ENCODE measurements around the gene SF3A2.

The SF3A2 gene

DNA sequence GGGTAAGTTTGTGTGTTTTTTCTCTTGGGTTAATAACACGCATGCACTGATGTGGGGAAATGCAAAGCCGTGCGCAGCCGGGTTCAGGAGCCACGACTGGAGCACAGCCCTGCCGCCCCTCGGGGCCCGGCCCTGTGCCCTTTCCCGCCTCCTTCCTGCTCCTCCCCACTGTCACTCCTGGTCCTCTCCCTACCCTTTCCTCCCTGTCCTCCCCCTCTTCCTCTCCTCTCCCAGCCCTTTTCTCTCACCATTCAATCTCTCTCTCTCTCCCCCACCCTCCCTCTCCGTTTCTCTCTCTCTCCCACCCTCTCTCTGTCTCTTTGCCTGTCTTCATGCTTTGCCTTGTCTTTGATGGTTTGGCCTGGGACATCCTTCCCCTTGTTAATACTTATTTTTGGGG lies 27.6 kb upstream of the SF3A2 start:
- no peak for DNase-seq

DNA sequence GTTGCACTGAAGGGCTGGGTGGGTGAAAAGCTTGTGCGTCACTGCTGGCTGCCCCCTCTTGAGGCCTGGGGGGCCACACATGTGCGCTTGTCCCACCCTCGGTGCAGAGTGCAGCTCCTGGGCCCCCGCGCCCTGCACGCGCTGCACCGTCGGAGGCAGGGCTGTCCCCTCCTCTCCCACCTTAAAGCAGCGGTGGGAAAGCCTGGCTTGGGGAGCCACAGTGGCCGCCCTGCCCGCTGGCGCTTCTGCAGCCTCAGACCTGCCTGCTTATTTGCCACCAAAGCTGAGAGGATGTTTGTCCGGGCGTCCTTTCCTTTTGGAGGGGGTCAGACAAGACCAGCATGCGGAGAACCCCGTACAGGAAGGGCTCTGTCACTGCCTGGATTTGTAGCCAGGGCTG lies 27.2 kb upstream of the SF3A2 start:
- no peak for DNase-seq

- DNase-seq, result no peak
Measured at GRCh38 chr19:2210206-2210605, 26.4 kb upstream of the SF3A2 start.

DNA sequence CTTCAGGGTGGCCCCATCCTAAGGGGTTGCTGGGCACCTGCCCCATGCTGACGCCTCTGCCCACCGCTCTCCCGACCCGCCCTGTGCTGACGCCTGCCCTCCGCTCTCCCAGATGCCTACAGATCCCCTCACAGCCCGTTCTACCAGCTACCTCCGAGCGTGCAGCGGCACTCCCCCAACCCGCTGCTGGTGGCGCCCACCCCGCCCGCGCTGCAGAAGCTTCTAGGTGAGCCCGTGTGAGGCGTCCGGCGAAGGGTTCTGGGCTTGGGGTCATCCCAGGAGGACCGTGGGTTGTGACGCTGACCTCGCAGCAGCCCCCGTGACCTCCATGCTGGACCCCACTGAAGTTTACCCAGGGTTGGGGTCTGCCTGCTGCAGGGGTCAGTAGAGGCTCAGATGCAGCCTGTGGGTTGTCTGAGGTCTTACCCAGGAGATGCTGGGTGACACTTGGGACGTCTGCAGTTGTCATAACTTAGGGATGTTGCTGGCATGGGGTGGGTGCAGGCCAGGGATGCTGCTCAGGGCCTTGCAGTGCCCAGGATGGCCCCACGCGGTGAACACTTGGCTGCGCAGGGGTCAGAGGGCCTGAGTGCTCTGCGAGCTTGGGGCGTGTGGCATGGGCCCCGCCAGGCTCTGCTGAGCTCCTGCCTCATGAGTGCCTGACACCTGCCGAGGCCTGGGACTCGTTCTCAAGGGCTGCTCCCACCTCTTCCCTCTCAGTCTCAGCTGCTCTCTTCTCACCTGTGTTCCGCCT lies 25.5 kb upstream of the SF3A2 start:
- DNase-seq, result no peak

DNA sequence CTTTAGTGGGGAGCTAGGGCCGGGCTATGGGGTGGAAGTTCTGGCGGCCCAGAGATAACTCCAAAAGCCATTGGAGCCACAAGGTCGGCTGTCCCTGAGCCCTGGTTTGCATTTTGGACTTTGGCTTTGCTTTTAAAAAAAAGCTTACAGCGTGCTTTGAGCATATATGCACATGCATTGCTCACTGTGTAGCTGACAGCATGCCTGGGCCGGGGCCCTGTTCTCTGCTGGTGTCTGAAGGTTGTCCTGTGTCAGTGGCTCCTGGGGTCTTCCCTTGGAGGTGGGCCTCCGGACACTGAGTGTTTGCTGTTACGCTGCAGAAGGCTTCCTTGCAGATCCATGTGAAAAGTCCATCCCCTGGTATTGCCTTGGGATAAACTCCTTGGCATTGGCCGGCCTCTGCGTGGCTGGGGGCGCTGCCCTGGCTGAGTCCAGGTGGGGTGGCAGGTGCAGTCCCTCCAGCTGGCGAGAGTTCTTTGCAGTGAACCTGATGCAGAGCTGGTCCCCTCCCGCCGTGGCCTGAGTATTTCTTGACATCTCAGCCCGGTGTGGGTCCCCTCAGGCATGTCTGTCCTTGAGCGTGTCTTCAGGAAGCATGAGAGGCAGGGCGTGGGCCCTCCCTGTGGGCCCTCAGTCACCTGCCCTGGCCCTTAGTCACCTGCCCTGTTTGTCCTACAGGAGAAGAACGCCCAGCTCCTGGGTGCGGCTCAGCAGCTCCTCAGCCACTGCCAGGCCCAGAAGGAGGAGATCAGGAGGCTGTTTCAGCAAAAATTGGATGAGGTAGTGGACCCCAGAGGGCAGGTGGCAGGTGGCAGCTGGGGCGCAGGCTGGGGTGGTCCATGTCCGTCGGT lies 23.5 kb upstream of the SF3A2 start:
- no peak for DNase-seq

DNA sequence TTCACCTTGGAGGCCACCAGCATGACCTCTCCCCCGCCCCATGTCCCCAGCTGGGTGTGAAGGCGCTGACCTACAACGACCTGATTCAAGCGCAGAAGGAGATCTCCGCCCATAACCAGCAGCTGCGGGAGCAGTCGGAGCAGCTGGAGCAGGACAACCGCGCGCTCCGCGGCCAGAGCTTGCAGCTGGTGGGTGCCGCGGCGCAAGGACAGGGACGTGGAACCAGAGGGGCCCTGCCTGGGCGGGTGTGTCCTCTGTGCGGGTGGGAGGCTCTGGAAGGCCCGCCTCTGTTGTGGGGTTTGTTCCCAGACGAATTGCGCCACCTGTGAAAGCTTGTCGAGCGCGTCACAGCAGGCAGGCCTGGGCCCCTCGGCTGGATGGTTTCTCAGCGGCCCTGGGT lies 22.8 kb upstream of the SF3A2 start:
- no peak for DNase-seq

- DNase-seq, result no peak
Measured at GRCh38 chr19:2214251-2214650, 22.4 kb upstream of the SF3A2 start.

DNA sequence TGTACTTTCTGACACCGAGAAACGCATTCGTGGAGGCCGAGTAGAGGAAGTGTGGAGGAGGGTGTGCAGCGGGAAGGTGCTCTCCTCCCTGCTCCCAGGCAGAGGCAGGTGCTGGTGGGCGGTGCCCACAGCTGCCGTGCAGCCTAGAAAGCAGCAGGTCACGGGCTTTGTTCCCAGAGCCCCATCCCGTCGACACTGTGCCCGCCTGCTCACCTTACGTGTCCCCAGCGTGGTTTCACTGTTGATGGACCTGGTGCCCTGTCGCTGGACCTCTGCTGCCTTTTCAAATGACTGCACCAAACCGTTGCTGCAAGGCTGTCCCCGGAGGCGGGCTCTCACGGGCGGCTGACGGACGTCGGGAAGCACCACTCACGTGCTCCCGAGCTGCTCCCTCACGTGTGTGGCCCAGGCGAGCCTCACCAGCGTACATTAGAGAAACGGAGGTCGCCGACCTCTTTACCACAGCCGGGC lies 21.3 kb upstream of the SF3A2 start:
- DNase-seq, result no peak

- DNase-seq, result no peak
Measured at GRCh38 chr19:2216361-2217225, 20.0 kb upstream of the SF3A2 start.

GRCh38 chr19:2217591-2217990 lies 19.0 kb upstream of the SF3A2 start:
- DNase-seq, result no peak

GRCh38 chr19:2219726-2220125 lies 16.9 kb upstream of the SF3A2 start:
- DNase-seq, result no peak

GRCh38 chr19:2221250-2221831 lies 15.3 kb upstream of the SF3A2 start:
- DNase-seq, result no peak

- no peak for DNase-seq
Measured at GRCh38 chr19:2221918-2222317, 14.7 kb upstream of the SF3A2 start.

GRCh38 chr19:2223391-2223790 lies 13.2 kb upstream of the SF3A2 start:
- no peak for DNase-seq

- no peak for DNase-seq
Measured at GRCh38 chr19:2223959-2224358, 12.7 kb upstream of the SF3A2 start.

GRCh38 chr19:2224754-2225349 lies 11.8 kb upstream of the SF3A2 start:
- DNase-seq, result no peak

- DNase-seq, result no peak
Measured at GRCh38 chr19:2225415-2226050, 11.1 kb upstream of the SF3A2 start.

DNA sequence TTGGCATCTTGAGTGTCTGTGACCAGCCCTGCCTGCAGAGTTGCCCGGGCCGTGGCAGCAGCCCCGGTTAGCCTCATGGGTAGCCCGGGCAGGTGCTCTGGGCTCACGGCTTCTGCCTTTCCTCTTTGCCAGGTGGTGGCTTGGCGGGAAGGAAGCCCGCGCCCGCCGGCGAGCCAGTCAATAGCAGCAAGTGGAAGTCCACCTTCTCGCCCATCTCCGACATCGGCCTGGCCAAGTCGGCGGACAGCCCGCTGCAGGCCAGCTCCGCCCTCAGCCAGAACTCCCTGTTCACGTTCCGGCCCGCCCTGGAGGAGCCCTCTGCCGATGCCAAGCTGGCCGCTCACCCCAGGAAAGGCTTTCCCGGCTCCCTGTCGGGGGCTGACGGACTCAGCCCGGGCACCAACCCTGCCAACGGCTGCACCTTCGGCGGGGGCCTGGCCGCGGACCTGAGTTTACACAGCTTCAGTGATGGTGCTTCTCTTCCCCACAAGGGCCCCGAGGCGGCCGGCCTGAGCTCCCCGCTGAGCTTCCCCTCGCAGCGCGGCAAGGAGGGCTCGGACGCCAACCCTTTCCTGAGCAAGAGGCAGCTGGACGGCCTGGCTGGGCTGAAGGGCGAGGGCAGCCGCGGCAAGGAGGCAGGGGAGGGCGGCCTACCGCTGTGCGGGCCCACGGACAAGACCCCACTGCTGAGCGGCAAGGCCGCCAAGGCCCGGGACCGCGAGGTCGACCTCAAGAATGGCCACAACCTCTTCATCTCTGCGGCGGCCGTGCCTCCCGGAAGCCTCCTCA lies 10.4 kb upstream of the SF3A2 start:
- DNase-seq, result no peak

- no peak for DNase-seq
Measured at GRCh38 chr19:2226840-2227360, 9.7 kb upstream of the SF3A2 start.

DNA sequence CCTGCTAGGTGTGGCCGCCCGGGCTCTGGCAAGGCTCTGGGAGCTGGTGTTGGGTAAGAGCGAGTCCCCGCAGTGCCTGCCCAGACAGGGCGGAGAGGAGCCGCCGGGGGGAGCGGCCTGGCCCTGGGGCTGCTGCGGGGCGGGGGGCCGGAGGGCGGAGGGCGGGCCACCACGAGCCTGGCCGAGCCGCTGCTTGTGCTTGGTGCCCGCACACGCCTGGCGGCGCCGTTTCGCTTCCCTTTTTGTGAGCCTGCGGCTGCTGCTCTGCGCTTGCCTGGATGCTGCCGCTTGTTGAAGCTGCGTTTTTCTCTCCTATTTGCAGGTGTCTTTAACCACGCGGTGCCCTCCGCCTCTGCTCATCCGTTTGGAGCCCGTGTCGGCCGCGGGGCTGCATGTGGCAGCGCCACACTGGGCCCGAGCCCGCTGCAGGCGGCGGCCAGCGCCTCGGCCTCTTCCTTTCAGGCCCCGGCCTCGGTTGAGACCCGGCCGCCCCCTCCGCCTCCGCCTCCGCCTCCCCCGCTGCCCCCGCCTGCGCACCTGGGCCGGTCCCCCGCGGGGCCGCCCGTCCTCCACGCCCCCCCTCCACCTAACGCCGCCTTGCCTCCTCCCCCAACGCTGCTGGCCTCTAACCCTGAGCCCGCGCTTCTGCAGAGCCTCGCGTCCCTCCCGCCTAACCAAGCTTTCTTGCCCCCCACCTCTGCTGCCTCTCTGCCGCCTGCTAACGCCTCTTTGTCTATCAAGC lies 9.0 kb upstream of the SF3A2 start:
- DNase-seq, result no peak
